RPMI8226 (cell line): ENCODE results near the gene NCKAP5.

Experiments
- DNase-seq: peaks from one replicate; pipeline ENCODE4 v3.0.0-alpha.2; 2015

NCKAP5 gene

DNA sequence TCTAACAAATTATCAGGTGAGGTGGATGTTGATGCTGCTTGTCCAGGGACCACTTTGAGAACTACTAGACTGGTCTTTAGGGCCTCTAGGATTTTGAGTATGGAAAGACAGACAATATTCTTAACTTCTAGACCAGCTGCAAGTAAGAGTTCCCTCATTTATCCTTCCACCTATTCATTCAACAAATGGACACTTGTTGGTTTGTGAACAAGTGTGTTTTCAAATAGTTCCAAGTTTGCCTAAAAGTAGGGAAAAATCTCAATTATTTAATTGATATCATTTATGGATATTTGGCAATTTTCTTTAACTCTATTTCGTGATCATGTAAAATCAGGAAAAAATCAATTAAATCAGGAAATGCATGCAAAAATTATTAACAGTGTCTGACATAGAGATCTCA is 245.4 kb downstream of the NCKAP5 start:
- DNase-seq, result no peak

DNA sequence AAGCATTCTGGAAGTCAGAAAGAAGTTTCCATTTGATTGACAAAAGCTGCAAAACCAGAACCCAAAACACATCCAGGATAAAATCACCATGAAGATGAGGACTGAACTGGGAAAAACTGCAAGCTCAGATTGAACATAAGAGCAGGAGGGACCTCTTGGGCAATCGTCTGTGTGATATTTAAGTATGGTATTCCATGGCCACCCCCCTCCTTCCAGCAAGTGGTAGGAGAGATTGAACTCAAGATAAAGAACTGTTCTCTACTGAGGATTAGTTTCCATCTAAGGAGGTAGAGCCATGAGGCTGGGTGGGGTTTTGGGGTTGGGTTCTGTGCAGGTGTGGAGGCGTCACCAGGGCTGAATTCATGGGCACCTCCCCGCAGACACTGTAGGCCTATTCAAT is 251.1 kb downstream of the NCKAP5 start:
- no peak for DNase-seq

DNA sequence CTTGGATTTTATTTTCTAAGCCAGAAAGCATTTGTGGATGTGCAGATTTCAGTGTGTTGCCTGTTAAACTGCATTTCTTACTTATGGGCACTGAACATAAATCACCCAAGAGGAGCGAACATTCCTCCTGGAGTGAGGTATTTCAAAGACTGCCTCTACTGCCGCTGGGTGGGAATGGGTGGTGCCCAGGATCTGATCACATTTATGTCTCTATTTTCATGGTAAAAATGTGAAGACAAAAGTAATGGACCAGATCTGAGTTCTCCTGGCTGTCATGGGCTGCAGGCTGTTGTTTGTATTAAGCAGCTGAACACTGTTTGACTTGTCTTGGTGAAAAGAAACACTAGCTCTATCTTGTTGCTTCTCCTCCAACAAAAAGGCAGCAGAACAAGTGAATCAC is 251.7 kb downstream of the NCKAP5 start:
- DNase-seq, result no peak

DNA sequence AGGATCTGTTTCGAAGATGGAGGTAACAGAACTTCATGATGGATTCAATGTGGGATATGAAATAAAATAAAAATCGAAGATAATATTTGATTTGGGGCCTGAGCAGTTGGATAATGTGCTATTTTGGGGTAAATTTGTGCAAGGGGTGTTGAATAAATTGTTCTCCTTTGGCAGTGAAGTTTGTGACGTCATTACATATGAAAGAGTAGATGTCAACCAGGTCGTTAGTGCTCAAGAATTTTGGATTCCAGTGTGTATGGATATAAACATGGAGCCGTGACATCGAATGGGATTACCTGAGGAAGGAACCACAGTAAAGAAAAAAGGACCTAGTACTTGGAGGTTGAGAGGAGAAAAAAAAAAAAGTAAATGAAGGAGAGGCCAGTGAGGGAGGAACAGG is 253.0 kb downstream of the NCKAP5 start:
- no peak for DNase-seq

- DNase-seq, result no peak
Measured at GRCh38 chr2:133314795-133315194, 253.5 kb downstream of the NCKAP5 start.

DNA sequence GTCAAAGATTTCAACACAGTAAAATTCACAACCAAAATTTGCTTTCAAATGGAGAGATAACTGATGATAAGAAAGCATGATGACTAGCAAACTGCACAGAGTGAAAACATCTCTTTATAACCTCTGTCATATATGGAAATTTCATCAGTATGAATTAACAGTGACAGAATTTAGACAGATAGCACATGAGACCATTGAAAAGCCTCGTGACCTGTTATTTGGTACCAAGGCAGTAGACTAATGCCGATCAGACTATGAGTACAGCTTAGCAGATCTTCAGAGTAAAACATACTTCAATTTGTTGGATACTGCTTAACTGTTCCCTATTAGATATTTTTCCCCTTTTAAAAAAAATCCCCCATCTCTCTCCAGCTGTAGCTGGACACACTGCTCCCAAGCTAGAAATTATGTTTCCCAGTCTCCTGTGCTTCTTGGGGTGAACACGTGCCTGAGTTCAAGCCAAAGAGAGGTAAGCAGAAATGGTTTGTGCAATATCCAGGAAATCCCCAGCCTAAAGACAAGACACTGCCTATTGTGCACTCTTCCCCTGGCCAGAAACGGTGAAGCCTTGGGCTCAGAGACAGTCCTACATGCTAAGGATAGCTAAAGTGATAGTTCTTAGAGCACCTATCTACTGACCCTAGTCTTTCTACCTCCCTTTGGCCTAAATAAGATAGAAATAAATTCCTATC is 256.1 kb downstream of the NCKAP5 start:
- no peak for DNase-seq

GRCh38 chr2:133306236-133306635 is 262.0 kb downstream of the NCKAP5 start:
- DNase-seq, result no peak

GRCh38 chr2:133304344-133304743 is 263.9 kb downstream of the NCKAP5 start:
- DNase-seq, result no peak

GRCh38 chr2:133303150-133303549 is 265.1 kb downstream of the NCKAP5 start:
- DNase-seq, result no peak

GRCh38 chr2:133296401-133296800 is 271.9 kb downstream of the NCKAP5 start:
- no peak for DNase-seq

- no peak for DNase-seq
Measured at GRCh38 chr2:133293544-133294353, 274.5 kb downstream of the NCKAP5 start.

DNA sequence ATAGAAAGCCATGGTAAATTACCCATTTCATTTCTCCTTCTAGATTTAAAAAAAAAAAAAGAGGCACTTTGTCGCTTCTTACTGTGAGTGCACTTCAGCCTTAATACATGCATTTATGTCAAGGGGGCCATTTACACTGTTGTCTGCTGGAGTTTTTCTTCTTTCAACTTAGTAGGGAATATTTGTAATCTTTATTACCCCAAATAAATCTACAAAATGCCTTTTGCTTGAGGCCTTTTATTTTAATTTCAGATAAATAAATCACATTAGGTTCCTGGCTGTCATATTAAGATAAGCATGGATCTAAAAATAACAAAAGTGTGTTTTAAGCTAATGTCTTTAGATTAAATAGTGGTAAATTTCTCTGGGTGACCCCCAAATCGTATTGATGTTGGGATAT is 276.0 kb downstream of the NCKAP5 start:
- no peak for DNase-seq

GRCh38 chr2:133287709-133288108 is 280.6 kb downstream of the NCKAP5 start:
- no peak for DNase-seq

- DNase-seq, result no peak
Measured at GRCh38 chr2:133286326-133286922, 281.8 kb downstream of the NCKAP5 start.

- DNase-seq, result no peak
Measured at GRCh38 chr2:133273031-133273430, 295.2 kb downstream of the NCKAP5 start.

DNA sequence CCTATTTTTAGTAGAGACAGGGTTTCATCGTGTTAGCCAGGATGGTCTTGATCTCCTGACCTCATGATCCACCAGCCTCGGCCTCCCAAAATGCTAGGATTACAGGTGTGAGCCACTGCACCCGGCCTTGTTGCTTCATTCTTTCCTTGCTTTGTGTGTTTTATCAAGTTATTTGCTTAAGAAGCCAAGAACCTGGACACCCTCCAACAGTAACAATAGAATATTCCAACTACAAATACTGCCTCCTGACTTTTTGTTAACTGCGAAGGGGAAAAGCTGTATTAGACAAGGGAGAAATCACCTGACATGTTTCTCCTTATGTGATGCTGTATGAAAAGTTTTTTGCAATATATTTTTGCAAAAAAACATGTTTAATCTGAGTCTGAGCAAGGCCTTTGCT is 297.2 kb downstream of the NCKAP5 start:
- no peak for DNase-seq

- DNase-seq, result no peak
Measured at GRCh38 chr2:133270550-133270949, 297.7 kb downstream of the NCKAP5 start.

DNA sequence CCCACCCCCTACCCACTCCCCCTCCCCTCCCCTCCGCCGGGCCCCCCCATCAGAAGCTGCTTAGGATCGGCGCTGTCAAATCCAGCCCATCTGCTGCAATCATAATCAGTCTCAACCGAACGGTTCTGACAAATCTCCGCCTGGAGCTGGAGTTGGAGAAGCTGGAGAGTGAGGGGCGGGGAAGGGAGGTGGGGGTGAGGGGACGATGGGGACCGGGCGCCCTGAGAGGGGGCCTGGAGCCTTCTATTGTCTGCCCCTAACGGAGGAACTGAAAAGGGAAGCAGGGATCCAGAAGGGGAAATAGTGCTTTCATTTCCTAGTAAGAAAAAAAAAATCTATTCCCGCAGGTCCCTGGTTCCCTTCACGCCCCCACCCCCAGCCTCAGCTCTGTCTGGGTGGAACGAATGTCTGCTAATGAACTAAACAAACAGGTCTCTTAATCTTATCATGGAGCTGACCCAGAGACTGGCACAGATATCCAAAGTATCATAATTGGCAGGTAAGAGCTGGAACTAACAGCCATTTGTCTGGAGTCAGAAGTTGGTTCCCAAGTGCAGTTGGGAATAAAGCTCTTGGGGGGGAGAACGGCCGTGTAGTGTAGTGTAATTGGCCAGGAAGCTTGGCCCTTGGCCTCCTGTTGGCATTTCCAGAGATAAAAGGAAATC is 301.2 kb downstream of the NCKAP5 start:
- no peak for DNase-seq

DNA sequence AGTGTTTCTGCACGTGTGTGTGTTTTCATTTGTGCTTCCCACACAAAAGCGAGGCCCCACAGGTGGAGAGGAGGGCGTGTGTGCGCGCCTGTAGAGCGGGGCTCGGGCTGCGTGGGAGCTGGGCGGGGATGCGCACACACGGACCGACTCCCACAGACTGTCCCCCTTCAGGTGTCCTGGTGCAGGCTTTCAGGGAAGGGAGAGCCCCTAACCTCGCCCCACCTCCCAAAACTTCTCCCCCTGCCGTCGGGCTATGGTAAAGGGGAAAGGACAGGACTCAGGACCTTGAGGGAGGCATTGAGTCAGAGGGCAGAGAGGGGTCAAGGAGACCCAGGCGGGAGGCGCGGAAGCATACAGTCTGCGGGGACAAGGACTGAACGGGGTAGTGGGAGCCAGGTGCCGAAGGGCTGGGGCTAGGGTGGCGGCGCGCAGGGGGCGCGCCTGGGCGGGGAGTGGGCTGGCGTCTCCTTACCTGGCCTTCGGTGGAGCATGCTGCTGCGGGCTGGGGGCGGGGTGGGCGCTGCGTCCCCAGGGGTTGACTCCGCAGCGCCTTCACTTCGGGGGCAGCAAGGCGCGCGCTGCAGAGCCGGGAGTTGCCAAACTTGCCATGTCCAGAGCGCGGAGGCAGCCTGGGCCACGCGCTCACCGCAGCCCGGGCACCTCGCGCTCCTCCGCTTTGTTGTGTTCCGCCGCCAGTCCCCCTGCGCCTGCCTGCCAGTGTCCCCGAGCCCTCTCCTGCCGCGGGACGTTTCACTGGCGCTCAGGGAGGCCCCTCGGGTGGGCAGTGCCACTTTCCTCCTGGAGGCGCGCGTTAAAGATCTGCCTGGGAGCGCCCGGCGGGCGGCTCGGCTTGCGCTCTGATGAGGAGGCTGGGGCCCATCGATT is 302.0 kb downstream of the NCKAP5 start:
- no peak for DNase-seq

- no peak for DNase-seq
Measured at GRCh38 chr2:133265432-133265949, 302.8 kb downstream of the NCKAP5 start.

DNA sequence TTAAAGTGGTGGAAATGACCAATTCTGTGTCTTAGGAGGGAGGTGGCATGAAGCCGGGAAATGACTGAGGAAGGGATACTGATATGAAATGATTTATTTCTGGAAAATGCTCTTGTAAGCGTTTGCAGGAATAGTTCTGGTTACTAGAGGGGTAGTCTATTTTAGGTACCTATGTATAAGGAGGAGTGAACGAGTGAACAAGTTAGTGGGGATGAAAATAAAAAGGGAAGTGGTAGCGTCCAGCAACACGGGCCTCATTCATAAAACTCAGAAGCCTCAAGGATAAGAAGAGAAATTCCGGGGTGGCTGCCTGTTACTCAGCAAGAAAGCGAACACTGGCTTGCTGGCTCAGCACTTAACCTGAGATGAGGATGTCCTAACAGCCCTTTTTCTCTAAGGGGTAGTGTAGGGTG is 303.3 kb downstream of the NCKAP5 start:
- DNase-seq, result no peak

- DNase-seq, result no peak
Measured at GRCh38 chr2:133262893-133263292, 305.4 kb downstream of the NCKAP5 start.
